GM21390 (cell line): Measurements from ENCODE around the gene IRF1.
"Not testable (repeated sequence)": the region's sequence is repeated elsewhere in the genome, so short reads cannot be mapped to it uniquely, and the experiment has no call there.

ENCODE experiments used
- ATAC-seq: cut with Tn5 transposase; IDR thresholded peaks from one replicate; pipeline ENCODE4 v1.9.1; 2021; ENCODE audit not compliant: unreplicated experiment

IRF1 gene

GRCh38 chr5:132487841-132488555, 2.6 kb downstream of the IRF1 start:
- no peak for ATAC-seq

- ATAC-seq: no peak
Observed at GRCh38 chr5:132487095-132487428, 3.5 kb downstream of the IRF1 start.

- ATAC-seq: no peak
Observed at GRCh38 chr5:132486318-132487094, 4.1 kb downstream of the IRF1 start.

GRCh38 chr5:132485641-132486317, 4.8 kb downstream of the IRF1 start:
- no peak for ATAC-seq

GRCh38 chr5:132484876-132485640, 5.5 kb downstream of the IRF1 start:
- not testable (repeated sequence) for ATAC-seq

GRCh38 chr5:132484391-132484725, 6.2 kb downstream of the IRF1 start:
- no peak for ATAC-seq

- ATAC-seq: no peak
Observed at GRCh38 chr5:132483661-132484390, 6.7 kb downstream of the IRF1 start.

- ATAC-seq: no peak
Observed at GRCh38 chr5:132483101-132483500, 7.5 kb downstream of the IRF1 start.

GRCh38 chr5:132481596-132482211, 8.9 kb downstream of the IRF1 start:
- ATAC-seq: no peak

- ATAC-seq: no peak
Observed at GRCh38 chr5:132480893-132481595, 9.5 kb downstream of the IRF1 start.

- ATAC-seq: no peak
Observed at GRCh38 chr5:132480546-132480892, 10.1 kb downstream of the IRF1 start.

GRCh38 chr5:132480042-132480441, 10.5 kb downstream of the IRF1 start:
- no peak for ATAC-seq

- no peak for ATAC-seq
Observed at GRCh38 chr5:132479111-132479951, 11.2 kb downstream of the IRF1 start.

- ATAC-seq: no peak
Observed at GRCh38 chr5:132478366-132478871, 12.2 kb downstream of the IRF1 start.

- ATAC-seq: no peak
Observed at GRCh38 chr5:132477784-132478365, 12.7 kb downstream of the IRF1 start.

GRCh38 chr5:132476876-132477781, 13.4 kb downstream of the IRF1 start:
- ATAC-seq: no peak
